Measurements from ENCODE around the gene CWH43.
"Not testable (repeated sequence)": the region's sequence is repeated elsewhere in the genome, so short reads cannot be mapped to it uniquely, and the experiment has no call there.

GRCh38 chr4:49092608-49093135 is 106.6 kb downstream of the CWH43 start:
- TF ChIP-seq CTCF (IDR thresholded peaks at IDR 0.05); ZFX (IDR thresholded peaks at IDR 0.05; ENCODE audit: borderline replicate concordance): not testable (repeated sequence)

All from 22Rv1 (cell line).